Right forelimb (tissue), 1 donor: ENCODE measurements around the gene ASAP2.

ENCODE experiments used
- DNase-seq: peaks from one replicate; pipeline ENCODE4 v3.0.0-alpha.2; 2018

Gene ASAP2

DNA sequence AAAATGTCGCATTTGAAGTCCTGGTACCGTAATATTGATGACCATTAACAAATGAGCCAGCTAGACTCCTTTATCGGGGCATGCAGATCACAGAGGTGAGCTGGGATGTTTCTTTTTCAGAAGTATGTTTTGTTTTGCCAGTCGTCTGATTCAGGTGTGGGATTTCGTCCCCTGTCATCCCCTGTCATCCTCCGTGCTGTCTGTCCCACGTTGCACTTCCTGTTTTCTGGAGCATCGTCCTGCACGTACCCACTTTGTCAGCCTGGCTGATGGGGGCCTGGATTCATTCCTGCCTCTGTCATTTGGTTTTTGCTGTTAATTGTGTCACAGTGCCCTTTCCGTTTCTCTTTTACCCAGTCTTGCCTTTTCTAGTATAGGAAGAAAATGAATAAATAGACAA lies 72.8 kb downstream of the ASAP2 start:
- DNase-seq, result no peak

GRCh38 chr2:9280224-9280623 lies 73.6 kb downstream of the ASAP2 start:
- DNase-seq, result no peak

- no peak for DNase-seq
These were observed 74.5 kb downstream of the ASAP2 start for GRCh38 chr2:9281145-9281544.

DNA sequence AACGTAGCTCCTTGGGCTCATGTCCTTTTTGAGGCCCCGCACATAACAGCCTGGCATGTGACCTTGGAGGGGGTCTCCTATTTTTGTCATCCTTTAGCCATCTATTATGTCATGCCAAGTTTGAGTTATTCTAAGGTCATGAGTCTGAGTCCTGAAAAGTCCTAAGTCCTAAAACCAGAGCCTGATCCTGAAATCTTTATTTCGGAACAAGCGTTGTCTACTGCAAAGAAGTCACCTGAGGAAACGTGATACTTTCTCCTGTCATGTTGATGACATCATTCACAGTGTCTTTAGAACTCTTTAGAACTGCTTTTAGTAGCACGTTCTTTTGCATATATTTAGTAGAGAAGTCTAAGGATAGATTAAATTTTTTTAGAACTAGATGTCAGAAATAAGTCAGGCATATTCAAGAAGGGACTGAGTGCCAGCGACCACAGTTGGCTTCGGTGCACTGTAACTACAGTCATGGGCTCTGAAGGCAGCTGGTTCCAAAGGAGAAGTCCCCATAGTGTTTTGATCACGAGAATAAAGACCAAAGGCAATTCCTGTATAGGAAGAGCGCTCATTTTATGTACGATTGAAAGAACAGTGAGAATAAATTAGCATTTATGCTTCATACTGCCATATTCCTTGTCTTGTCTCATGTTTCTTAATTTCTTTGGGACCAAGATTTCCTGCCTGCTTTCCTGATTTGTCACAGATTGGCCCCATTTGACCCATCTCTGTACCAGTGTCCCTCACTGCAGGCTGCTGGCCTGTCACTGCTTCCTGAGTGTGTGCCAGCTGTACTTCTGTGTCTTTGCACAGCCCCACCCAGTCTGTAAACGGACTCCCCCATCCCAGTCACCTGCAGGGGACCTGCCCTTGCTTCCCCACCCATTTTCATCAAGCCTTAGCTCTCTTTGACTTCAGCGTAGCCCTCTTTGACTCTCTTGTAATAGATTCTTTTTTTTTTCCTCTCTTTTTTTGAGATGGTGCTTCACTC lies 75.8 kb downstream of the ASAP2 start:
- no peak for DNase-seq

DNA sequence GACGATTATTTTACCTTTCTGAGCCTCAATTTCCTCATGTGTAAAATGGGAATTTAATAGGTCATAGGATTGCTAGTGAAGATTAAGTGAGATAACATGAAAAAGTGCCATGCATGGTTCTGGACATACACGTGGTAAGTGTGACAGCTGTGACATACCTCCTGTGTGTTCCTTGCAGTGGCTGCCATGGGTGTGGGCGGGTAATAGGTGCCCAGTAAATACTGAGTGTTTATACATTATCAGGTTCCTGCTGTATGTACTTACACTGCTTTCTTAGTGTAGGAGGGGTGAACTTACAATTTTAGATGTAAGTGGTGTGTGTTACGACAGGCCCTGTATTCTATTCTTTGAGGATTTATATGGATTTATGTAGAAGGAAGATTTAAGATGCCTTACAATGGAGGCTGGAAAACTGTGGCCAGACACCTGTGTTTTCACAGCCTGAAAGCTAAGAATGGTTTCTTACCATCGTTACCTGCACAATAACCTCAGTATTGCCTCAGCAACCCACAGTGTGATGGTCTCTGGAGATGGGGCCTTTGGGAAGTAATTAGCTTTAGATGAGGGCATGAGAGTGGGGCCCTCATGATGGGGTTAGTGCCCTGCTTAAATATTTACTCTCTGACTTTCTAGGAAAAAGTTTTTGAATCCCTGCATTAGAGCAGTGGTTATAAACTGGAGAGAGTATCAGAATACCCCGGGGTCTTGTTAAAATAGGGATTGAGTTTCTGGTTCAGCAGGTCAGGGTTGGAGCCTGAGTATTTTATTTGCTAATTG lies 78.1 kb downstream of the ASAP2 start:
- no peak for DNase-seq

DNA sequence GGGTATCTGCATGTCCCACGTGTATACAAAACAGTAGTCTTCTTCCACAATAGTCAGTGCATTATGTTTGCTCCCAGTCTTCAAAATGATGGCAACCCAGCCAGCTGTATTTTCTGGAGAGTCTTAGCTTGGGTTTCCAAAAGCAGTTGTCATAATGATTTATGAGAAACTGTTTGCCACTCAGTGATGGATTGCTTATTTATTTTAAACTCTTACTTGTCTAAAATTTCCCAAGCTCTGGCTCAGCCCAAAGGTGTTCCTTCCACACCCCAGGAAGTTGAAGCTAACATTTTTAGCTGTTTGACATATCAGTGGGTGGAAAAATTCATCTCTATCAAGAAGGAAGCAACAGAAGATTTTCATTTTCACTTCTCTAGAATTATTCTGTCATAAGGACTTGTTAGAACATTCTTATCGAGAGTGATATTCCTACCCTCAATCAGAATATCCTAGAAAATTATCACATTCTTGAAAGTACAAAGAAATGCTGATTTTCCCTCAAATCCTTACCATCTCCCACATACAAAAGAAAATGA lies 78.8 kb downstream of the ASAP2 start:
- DNase-seq, result no peak

DNA sequence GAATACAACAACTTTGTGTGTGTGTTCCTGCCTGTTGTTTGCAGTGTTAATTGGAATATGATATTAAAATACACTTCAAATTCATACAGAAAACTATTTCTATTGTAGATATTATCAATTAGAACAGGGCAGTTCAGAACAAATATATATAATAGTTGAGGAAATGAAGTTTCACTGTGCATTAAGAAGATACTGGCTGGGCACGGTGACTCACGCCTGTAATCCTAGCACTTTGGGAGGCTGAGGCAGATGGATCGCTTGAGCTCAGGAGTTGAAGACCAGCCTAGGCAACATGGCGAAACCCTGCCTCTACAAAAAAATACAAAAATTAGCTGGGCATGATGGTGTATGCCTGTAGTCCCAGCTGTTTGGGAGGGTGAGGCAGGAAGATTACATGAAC lies 79.3 kb downstream of the ASAP2 start:
- DNase-seq, result no peak

DNA sequence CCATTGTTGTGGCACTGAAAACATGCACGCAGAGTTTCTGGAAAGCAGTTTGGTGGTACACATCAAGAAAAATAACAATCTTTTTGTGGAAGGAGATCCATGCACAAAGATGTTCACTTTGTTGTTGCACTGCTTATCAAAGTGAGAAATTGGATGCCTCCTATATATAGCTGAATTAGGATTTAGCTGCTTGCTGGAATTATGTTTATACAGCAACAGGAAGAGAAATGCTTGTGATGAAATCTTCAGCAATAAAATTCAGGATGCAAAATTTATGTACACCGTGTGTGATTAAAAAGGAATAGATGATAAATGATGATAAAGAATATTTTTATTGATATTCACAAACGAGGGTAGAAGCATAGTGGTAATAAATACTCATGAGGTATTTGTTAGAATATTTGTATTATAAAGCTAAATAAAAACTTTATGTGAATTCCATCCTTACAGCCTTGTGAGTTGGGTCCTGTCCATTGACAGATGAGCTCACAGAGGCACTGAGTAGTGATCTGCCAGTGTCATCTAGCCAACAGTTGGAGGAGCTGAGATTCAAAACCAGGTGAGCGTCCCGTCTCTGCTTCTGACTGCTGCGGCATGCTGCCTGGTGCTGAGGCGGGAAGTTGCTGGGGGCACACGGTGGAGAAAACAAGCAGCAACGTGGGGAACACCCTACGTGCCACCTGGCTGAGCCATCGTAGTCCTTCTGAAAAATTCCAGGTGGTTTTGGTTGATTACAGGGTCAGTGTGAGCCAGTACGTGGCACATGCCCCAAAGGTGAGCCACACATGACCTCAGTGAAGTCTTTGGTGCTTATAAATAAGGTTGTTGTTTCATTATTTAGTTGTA lies 80.2 kb downstream of the ASAP2 start:
- no peak for DNase-seq

GRCh38 chr2:9287400-9288045 lies 80.9 kb downstream of the ASAP2 start:
- DNase-seq, result no peak

DNA sequence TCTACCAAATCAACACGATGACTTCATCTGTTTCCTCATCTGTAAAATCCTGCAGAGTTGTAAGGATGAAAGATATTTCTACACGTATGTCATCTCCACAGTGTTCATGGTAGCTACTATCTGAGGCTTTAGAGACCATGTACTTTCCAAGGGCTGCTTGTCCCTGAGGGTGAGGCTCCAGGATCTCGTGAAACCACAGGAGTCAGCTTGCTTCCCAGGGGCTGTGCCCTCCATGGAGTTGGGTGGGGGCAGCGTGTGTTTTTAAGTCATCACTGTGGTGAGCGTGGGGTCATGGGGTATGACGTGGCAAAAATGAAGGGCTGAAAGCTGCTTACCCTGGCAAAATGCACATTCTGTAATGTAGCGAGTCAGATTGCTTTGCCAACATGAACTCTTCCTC lies 81.6 kb downstream of the ASAP2 start:
- DNase-seq, result no peak

DNA sequence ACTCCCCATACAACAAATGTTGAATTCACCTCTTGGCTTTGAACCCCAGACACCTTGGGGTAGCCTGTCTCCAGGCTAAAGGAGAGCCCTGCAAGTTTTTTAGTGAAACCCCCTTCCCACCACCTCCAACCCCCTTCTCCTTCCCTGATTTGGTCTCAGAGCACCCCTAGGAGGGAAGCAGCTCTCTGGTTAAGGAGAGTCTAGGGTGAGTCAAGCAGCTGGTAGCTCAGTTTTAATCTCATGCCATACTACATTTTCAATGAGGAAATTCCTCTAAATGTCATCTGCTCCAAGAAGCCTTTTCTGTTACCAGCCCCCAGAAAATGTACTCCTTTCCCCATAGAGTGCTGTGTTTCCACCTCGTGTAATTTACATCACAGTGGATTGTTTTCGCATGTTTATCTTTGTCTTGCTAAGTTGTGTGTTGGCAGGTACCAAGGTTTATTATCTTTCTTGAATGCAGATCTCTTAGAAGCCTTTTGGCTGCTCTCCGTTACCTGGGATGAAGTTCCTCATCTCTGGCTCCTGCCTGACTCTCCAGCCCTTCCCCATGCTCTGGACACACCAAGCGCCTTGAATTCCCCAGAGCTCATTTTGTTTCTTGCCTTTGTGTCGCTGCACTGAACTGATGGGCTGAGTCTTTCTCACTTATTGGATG lies 82.2 kb downstream of the ASAP2 start:
- DNase-seq, result no peak

DNA sequence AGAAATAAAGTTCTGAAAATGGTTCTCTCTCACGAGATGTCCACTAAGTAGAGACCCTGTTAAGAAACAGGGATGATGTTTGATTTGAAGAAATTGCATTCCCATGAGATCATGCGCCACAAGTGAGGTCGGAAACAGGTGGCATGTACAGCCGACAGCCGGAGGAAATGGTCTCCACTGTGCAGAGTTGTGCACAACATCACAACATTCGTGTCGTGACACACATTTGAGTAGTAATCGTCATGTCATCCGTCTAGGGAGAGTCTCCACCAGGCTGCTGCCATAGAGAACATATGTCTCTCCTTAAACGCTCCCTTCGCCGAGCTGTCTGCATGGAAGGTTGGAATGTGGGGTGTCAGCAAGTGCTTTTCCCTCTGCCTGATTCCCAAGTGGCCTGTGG lies 84.7 kb downstream of the ASAP2 start:
- DNase-seq, result no peak

DNA sequence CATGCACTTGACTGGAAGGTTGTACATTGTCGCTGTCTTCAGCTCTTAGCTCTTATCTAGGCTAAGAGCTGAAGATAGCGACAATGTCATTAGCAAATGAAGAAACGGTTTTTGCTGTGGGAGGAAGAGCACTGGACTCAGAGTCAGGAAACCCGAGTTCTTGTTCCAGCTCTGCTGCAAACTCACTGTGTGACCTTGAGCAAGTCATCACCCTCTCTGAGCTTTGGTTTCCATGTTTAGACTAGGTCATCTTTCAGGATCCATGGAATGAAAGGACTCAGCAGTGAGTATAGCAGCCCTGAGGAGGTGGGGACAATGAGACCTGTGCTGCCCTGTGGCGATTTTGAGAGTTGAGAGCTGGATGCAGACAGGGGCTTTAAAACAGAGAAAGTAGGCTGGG lies 85.3 kb downstream of the ASAP2 start:
- no peak for DNase-seq

- no peak for DNase-seq
These were observed 85.8 kb downstream of the ASAP2 start for GRCh38 chr2:9292426-9292825.

- no peak for DNase-seq
These were observed 88.2 kb downstream of the ASAP2 start for GRCh38 chr2:9294764-9295163.

- DNase-seq, result no peak
These were observed 89.9 kb downstream of the ASAP2 start for GRCh38 chr2:9296559-9296958.

- no peak for DNase-seq
These were observed 90.5 kb downstream of the ASAP2 start for GRCh38 chr2:9297156-9297555.

DNA sequence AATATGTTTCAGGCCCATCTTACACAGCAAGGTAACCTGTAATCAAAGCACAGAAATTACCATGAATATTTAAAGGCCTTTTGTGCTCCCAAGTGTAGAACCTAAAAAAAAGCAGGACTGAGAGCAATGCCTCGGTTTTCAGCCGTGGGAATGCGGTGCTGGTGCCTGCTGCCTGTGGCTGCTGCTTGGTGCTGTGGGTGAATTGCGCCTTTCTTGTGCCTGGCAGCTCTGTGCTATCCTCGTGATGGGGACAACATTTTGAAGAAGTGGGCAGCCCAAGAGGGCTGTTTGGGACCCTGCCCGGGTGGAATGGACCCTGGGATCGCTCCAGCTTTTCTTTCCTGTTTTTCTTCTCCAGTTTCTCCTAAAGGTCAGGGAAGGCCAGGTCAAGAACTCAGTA lies 91.2 kb downstream of the ASAP2 start:
- no peak for DNase-seq

- no peak for DNase-seq
These were observed 92.0 kb downstream of the ASAP2 start for GRCh38 chr2:9298583-9298982.

GRCh38 chr2:9299161-9300100 lies 92.8 kb downstream of the ASAP2 start:
- no peak for DNase-seq

DNA sequence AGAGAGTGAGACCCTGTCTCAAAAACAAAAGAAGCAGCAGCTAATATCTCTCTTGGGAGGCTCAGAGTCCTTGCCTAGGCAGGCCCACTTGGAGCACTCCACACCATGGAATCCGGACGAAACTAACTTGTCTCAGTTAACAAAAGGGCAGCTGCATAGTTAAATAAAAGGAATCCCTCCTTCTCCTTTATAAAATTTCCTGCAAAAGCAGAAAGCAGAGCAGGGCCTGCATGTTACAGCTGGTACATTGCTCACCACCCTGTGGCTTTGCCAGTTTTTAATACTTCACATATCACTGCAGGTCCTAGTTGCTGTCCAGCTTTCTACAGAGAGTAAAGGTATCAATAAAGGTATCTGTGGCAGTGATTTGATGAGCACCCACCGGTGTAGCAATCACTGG lies 93.6 kb downstream of the ASAP2 start:
- no peak for DNase-seq
